Stimulated activated CD4-positive, alpha-beta T cell treated with anti-CD3 and anti-CD28 coated beads, Interleukin-4, amount 100 ng/mL, for 4 hours (primary cell): ENCODE measurements around the gene MFAP3L.

ENCODE experiments used
- DNase-seq, 2 experiments: peaks; one replicate each; pipeline ENCODE4 v3.0.0-alpha.2; 2020

MFAP3L gene

GRCh38 chr4:170017252-170017651 is 8.9 kb downstream of the MFAP3L start:
- no peak for DNase-seq

GRCh38 chr4:170015285-170015684 is 10.9 kb downstream of the MFAP3L start:
- DNase-seq = no peak

GRCh38 chr4:170014359-170015011 is 11.7 kb downstream of the MFAP3L start:
- DNase-seq = no peak

GRCh38 chr4:170012629-170012958 is 13.6 kb downstream of the MFAP3L start:
- no peak for DNase-seq

GRCh38 chr4:170011921-170012628 is 14.1 kb downstream of the MFAP3L start:
- DNase-seq = no peak

GRCh38 chr4:170009291-170009690 is 16.9 kb downstream of the MFAP3L start:
- DNase-seq = no peak

GRCh38 chr4:170008801-170009200 is 17.4 kb downstream of the MFAP3L start:
- DNase-seq = no peak

- no peak for DNase-seq
These were observed 17.8 kb downstream of the MFAP3L start for GRCh38 chr4:170008371-170008770.

GRCh38 chr4:170007113-170007512 is 19.1 kb downstream of the MFAP3L start:
- no peak for DNase-seq

- DNase-seq = no peak
These were observed 20.7 kb downstream of the MFAP3L start for GRCh38 chr4:170005472-170005871.

- DNase-seq = no peak
These were observed 21.4 kb downstream of the MFAP3L start for GRCh38 chr4:170004651-170005295.

GRCh38 chr4:170003071-170004070 is 22.8 kb downstream of the MFAP3L start:
- no peak for DNase-seq

- DNase-seq = no peak
These were observed 24.4 kb downstream of the MFAP3L start for GRCh38 chr4:170001745-170002267.

GRCh38 chr4:170001011-170001744 is 25.0 kb downstream of the MFAP3L start:
- DNase-seq = no peak

GRCh38 chr4:169999923-170000322 is 26.3 kb downstream of the MFAP3L start:
- DNase-seq = no peak

- no peak for DNase-seq
These were observed 27.2 kb downstream of the MFAP3L start for GRCh38 chr4:169998981-169999380.

GRCh38 chr4:169996379-169997240 is 29.6 kb downstream of the MFAP3L start:
- DNase-seq = no peak

GRCh38 chr4:169993531-169993930 is 32.7 kb downstream of the MFAP3L start:
- no peak for DNase-seq

GRCh38 chr4:169988252-169988651 is 37.9 kb downstream of the MFAP3L start:
- no peak for DNase-seq

- DNase-seq = no peak
These were observed 38.6 kb downstream of the MFAP3L start for GRCh38 chr4:169987327-169988228.
